NCI-H146 treated with DMSO at 0.1 percent for 48 hours (cell line): ENCODE measurements around the gene PNPLA8.

Experiments
- DNase-seq: peaks from one replicate; lab custom pipeline; 2025; ENCODE audit not compliant: unreplicated experiment; lab: John Stamatoyannopoulos, UW

The PNPLA8 gene

DNA sequence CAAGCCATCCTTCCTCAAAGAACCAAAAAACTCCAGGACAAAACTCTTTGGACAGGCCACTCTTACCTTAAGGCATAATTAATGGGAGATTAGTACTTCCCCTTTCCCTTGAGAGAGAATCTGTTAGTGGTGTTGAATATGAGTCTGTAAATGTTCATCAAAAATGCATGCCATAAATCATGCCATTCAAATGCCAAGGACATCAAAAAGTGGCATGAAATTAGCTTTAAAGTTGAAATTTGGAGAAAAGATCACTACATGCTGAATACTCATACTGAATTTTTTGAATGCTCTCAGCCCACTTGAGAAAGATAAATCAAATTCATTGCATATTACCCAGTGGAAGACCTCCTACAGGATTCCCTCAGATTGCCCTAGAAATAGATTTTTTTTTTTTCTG lies 76.4 kb downstream of the PNPLA8 start:
- no peak for DNase-seq

- DNase-seq: peak; percentile 70
Measured at GRCh38 chr7:108448584-108449505, 77.1 kb downstream of the PNPLA8 start.

DNA sequence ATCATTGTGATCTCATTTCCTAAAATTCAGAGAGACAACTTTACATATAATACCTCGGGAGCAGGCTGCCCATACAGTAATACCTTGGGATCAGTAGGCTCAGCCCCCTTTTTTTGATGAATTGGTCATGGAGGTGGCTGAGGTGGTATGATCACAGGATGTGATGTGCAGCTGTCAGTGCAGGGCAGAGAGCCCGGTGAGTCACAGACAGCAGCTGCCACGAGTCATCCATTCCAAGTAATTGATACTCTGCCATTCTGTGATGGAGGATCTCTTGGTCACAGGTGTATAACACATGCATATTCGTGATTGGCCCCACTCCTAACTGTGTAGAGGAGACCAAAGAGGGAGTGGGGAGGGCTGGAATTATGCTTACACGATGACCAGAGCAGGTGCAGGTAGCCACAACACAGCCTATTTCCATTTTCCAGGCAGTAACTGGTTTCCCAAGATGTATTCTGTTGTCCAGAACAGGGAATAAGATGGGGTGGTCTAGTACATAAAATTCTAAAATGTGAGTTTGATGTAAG lies 83.8 kb downstream of the PNPLA8 start:
- DNase-seq: peak; percentile 77

- DNase-seq: no peak
Measured at GRCh38 chr7:108441392-108441955, 84.5 kb downstream of the PNPLA8 start.

GRCh38 chr7:108440613-108441012 lies 85.3 kb downstream of the PNPLA8 start:
- no peak for DNase-seq

GRCh38 chr7:108436906-108437305 lies 89.0 kb downstream of the PNPLA8 start:
- no peak for DNase-seq

- peak; percentile 18 for DNase-seq
Measured at GRCh38 chr7:108434010-108434409, 91.9 kb downstream of the PNPLA8 start.

GRCh38 chr7:108431099-108431498 lies 94.8 kb downstream of the PNPLA8 start:
- no peak for DNase-seq

- no peak for DNase-seq
Measured at GRCh38 chr7:108430664-108431063, 95.3 kb downstream of the PNPLA8 start.

GRCh38 chr7:108427766-108428165 lies 98.2 kb downstream of the PNPLA8 start:
- DNase-seq: no peak

- no peak for DNase-seq
Measured at GRCh38 chr7:108425714-108426275, 100.1 kb downstream of the PNPLA8 start.

GRCh38 chr7:108424013-108424412 lies 101.9 kb downstream of the PNPLA8 start:
- no peak for DNase-seq

DNA sequence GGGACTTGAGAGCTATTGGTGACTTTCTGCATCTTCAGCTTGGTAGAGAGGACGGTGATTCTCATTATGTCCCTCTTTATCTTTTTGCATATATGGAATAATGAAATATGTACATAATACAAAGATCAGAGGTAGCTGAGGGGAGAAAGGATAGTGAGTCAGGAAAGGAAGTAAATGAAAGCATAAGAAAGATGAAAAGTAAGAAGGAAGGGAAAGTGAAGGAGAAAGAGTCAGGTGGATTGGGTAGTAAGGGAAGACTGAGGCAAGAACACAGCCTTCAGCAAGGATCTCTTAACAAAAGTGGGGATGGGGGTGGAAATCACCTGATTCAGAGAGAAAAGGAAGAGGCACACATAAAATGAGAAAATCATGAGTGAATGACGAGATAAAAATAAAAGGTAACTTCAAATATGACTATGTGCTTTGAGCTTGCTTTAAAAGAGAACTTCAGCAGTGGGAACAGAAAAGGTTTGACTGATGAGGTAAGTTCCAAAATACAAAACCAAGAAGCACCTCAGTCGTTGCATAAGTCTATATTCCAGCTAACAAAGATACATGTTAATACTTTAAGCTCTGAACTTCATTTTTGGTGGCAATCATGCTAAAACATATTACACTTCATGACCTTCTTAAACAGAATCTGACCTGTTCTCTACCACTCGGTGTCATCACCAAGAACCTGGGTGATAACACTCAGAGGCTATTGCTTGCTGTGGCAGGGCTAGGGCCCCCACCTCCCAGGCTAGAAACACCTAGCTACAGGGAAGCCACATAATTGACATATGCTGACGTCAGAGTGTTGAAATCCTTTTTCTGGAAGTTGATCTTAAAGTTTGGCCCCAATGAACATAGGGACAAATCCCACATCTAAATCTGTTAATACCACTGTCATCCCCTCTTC lies 102.6 kb downstream of the PNPLA8 start:
- no peak for DNase-seq

- DNase-seq: no peak
Measured at GRCh38 chr7:108421720-108422331, 104.1 kb downstream of the PNPLA8 start.
